HL-60 (cell line): Measurements from ENCODE around the gene SHROOM3.

Experiments used
- CTCF ChIP-seq: IDR thresholded peaks from one replicate; pipeline ENCODE4 v1.5.1; 2011; ENCODE audit warnings: low read length, control low read depth, inconsistent platforms; ENCODE audit not compliant: insufficient read depth
- GABPA ChIP-seq: IDR thresholded peaks from 2 replicates; pipeline ENCODE4 v1.6.1; 2012; ENCODE audit warnings: low read depth
- POLR2AphosphoS5 ChIP-seq: IDR thresholded peaks from 2 replicates; pipeline ENCODE4 v1.6.1; 2012; ENCODE audit warnings: low read depth
- SPI1 ChIP-seq: IDR thresholded peaks from 2 replicates; pipeline ENCODE4 v1.6.1; 2012; ENCODE audit warnings: low read depth, mild to moderate bottlenecking, borderline replicate concordance
- TF ChIP-seq, protein P1 (sequence below): IDR thresholded peaks from 2 replicates; pipeline ENCODE4 v1.6.1; 2012; ENCODE audit warnings: low read depth; ENCODE audit not compliant: insufficient replicate concordance

- no peak for TF ChIP-seq CTCF
- TF ChIP-seq, protein P1, sequence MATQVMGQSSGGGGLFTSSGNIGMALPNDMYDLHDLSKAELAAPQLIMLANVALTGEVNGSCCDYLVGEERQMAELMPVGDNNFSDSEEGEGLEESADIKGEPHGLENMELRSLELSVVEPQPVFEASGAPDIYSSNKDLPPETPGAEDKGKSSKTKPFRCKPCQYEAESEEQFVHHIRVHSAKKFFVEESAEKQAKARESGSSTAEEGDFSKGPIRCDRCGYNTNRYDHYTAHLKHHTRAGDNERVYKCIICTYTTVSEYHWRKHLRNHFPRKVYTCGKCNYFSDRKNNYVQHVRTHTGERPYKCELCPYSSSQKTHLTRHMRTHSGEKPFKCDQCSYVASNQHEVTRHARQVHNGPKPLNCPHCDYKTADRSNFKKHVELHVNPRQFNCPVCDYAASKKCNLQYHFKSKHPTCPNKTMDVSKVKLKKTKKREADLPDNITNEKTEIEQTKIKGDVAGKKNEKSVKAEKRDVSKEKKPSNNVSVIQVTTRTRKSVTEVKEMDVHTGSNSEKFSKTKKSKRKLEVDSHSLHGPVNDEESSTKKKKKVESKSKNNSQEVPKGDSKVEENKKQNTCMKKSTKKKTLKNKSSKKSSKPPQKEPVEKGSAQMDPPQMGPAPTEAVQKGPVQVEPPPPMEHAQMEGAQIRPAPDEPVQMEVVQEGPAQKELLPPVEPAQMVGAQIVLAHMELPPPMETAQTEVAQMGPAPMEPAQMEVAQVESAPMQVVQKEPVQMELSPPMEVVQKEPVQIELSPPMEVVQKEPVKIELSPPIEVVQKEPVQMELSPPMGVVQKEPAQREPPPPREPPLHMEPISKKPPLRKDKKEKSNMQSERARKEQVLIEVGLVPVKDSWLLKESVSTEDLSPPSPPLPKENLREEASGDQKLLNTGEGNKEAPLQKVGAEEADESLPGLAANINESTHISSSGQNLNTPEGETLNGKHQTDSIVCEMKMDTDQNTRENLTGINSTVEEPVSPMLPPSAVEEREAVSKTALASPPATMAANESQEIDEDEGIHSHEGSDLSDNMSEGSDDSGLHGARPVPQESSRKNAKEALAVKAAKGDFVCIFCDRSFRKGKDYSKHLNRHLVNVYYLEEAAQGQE = no peak
- TF ChIP-seq POLR2AphosphoS5 = no peak
- TF ChIP-seq GABPA = no peak
- TF ChIP-seq SPI1 = no peak
These were observed 235.6 kb downstream of the SHROOM3 start for GRCh38 chr4:76670631-76671030.
